Keratinocyte (primary cell): ENCODE measurements around the gene ACTN2. TPM values are rescaled to one million over a fixed set of nuclear protein-coding genes. Genes with fewer than 3 reads are reported as not detected.

Experiments used
- DNase-seq: peaks from one replicate; pipeline ENCODE4 v3.0.0-alpha.2; 2011; ENCODE audit warnings: low read depth, missing footprints, low spot score
- FAIRE-seq: peaks from 2 replicates; lab custom pipeline; 2011; peaks lifted over from hg19 to GRCh38; lab: Jason Lieb, UNC
- H2AFZ ChIP-seq: 2 replicates; pipeline ENCODE4 v1.6.0; 2012; ENCODE audit warnings: low read length, control low read depth, inconsistent platforms; ENCODE audit not compliant: control insufficient read depth
- H3K27ac ChIP-seq: 2 replicates; pipeline ENCODE4 v1.5.1; 2011; ENCODE audit warnings: low read length; ENCODE audit not compliant: control insufficient read depth, insufficient read depth
- H3K27me3 ChIP-seq: 3 replicates; pipeline ENCODE4 v1.6.0; 2011; ENCODE audit warnings: low read length; ENCODE audit not compliant: control insufficient read depth, insufficient read depth; ENCODE audit errors: extremely low read depth
- H3K36me3 ChIP-seq, 2 experiments: 2 replicates in 1 of 2; 3 replicates in 1 of 2; pipeline ENCODE4 v1.5.1; 2011; ENCODE audit warnings: low read length in 2 of 2, mild to moderate bottlenecking in 1 of 2; ENCODE audit not compliant: control insufficient read depth in 2 of 2, insufficient read depth in 2 of 2; ENCODE audit errors: extremely low read depth in 1 of 2
- H3K4me1 ChIP-seq: 3 replicates; pipeline ENCODE4 v1.5.1; 2011; ENCODE audit warnings: low read length; ENCODE audit not compliant: control insufficient read depth, insufficient read depth; ENCODE audit errors: extremely low read depth
- H3K4me2 ChIP-seq: 3 replicates; pipeline ENCODE4 v1.6.0; 2011; ENCODE audit warnings: low read depth, low read length; ENCODE audit not compliant: control insufficient read depth, insufficient read depth; ENCODE audit errors: extremely low read depth
- H3K4me3 ChIP-seq, 3 experiments: fragments of 200-600 bp in 1 of 3; sonication (generic) in 1 of 3; 2 replicates in 2 of 3; 3 replicates in 1 of 3; pipeline ENCODE4 v1.5.1; 2011 to 2016; ENCODE audit warnings: low read length in 3 of 3, mild to moderate bottlenecking in 3 of 3, control low read depth in 2 of 3, inconsistent platforms in 1 of 3, low read depth in 1 of 3, mixed read lengths in 1 of 3, mixed run types in 1 of 3, moderate library complexity in 1 of 3; ENCODE audit not compliant: control insufficient read depth in 2 of 3, insufficient read depth in 2 of 3; ENCODE audit errors: extremely low read depth in 1 of 3
- H3K79me2 ChIP-seq: 2 replicates; pipeline ENCODE4 v1.6.0; 2012; ENCODE audit warnings: low read length; ENCODE audit not compliant: control insufficient read depth, insufficient read depth
- H3K9ac ChIP-seq: 3 replicates; pipeline ENCODE4 v1.6.0; 2011; ENCODE audit warnings: low read length; ENCODE audit not compliant: control insufficient read depth, insufficient read depth; ENCODE audit errors: extremely low read depth
- H3K9me1 ChIP-seq: 3 replicates; pipeline ENCODE4 v1.6.0; 2011; ENCODE audit warnings: low read length; ENCODE audit not compliant: control insufficient read depth, insufficient read depth; ENCODE audit errors: extremely low read depth
- H3K9me3 ChIP-seq: 2 replicates; pipeline ENCODE4 v1.5.1; 2012; ENCODE audit warnings: low read depth, low read length; ENCODE audit not compliant: control insufficient read depth
- H4K20me1 ChIP-seq: 3 replicates; pipeline ENCODE4 v1.6.0; 2011; ENCODE audit warnings: low read length; ENCODE audit not compliant: control insufficient read depth, insufficient read depth; ENCODE audit errors: extremely low read depth
- EZH2 ChIP-seq: IDR thresholded peaks from one replicate; pipeline ENCODE4 v1.6.1; 2012; ENCODE audit warnings: inconsistent platforms, mild to moderate bottlenecking, low read length, moderate library complexity
- dilution Hi-C: fragments of 300-500 bp; cut with MboI; formaldehyde crosslinking; loops from one replicate; pipeline ENCODE4 v1.7.0; 2020; ENCODE audit warnings: low sequenced_read_pairs; ENCODE audit not compliant: extremely low pct_ligation_motif_present
- polyA plus RNA-seq, 5 experiments: library from polyadenylated mRNA; depleted of rRNA in 3 of 5; stranded (reverse) in 3 of 5; stranded (forward) in 1 of 5; unstranded in 1 of 5; fragments of >200 nt; gene quantifications; 1 replicate in 1 of 5; 2 replicates in 3 of 5; 3 replicates in 1 of 5; pipeline versions ENCODE4 v1.2.1 to v1.2.3, GENCODE V29; 2011 to 2012; ENCODE audit warnings: missing spikeins in 2 of 5, low read depth in 1 of 5, low replicate concordance in 1 of 5
- TF ChIP-seq, protein P1 (sequence below), 3 experiments: IDR thresholded peaks in 1 of 3; conservative IDR thresholded peaks in 1 of 3; optimal IDR thresholded peaks in 1 of 3; 2 replicates in 2 of 3; 3 replicates in 1 of 3; pipeline versions ENCODE3 to v1.5.1; 2011; ENCODE audit warnings: low read length in 3 of 3, mild to moderate bottlenecking in 3 of 3, moderate library complexity in 2 of 3, control low read depth in 1 of 3, inconsistent platforms in 1 of 3; ENCODE audit not compliant: insufficient read depth in 2 of 3; ENCODE audit errors: extremely low read depth in 1 of 3

Gene ACTN2
- polyA plus RNA-seq, 1 donor (not counting 4 experiments of a cell fraction or from before 2014, with no cell fraction given) = not detected

DNA sequence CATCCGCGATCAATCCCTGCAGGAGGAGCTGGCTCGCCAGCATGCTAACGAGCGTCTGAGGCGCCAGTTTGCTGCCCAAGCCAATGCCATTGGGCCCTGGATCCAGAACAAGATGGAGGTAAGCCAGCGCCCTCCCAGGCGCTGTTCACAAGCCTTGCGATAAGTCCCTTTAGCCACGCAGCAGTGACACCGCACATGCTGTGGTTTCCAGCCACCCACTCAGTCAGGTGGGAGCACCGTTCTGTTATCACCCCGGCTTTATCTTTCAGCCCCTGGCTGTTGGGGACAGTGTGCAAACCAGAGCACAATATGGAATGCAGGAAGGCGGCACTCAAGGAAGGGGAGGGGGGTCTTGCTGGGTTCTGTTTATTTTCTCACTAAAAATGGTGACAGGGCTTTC lies 67.7 kb downstream of the ACTN2 start:
- no peak for DNase-seq
- Histone ChIP-seq H2AFZ (no peak overlapping the region), H3K27ac (no peak overlapping the region), H3K9ac (no peak overlapping the region), H3K27me3 (no peaks in the 10 kb centered on the region), H3K36me3 (no peaks in the 10 kb centered on the region), H3K4me2 (no peak overlapping the region), H3K4me1 (no peaks in the 10 kb centered on the region), H3K9me3 (no peaks in the 10 kb centered on the region), H4K20me1 (no peaks in the 10 kb centered on the region), H3K79me2 (no peaks in the 10 kb centered on the region), H3K9me1 (no peaks in the 10 kb centered on the region), H3K4me3 (no peak overlapping the region)
- TF ChIP-seq EZH2 = no peak
- TF ChIP-seq, protein P1, sequence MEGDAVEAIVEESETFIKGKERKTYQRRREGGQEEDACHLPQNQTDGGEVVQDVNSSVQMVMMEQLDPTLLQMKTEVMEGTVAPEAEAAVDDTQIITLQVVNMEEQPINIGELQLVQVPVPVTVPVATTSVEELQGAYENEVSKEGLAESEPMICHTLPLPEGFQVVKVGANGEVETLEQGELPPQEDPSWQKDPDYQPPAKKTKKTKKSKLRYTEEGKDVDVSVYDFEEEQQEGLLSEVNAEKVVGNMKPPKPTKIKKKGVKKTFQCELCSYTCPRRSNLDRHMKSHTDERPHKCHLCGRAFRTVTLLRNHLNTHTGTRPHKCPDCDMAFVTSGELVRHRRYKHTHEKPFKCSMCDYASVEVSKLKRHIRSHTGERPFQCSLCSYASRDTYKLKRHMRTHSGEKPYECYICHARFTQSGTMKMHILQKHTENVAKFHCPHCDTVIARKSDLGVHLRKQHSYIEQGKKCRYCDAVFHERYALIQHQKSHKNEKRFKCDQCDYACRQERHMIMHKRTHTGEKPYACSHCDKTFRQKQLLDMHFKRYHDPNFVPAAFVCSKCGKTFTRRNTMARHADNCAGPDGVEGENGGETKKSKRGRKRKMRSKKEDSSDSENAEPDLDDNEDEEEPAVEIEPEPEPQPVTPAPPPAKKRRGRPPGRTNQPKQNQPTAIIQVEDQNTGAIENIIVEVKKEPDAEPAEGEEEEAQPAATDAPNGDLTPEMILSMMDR (optimal IDR thresholded peaks at IDR 0.05 in 1 of 3, IDR thresholded peaks at IDR 0.05 in 1 of 3, conservative IDR thresholded peaks at IDR 0.05 in 1 of 3; ENCODE audit: extremely low read depth in 1 of 3, insufficient read depth in 2 of 3, low read length in 3 of 3) = no peak
- no peak for FAIRE-seq
- dilution Hi-C loops = no loop called here

DNA sequence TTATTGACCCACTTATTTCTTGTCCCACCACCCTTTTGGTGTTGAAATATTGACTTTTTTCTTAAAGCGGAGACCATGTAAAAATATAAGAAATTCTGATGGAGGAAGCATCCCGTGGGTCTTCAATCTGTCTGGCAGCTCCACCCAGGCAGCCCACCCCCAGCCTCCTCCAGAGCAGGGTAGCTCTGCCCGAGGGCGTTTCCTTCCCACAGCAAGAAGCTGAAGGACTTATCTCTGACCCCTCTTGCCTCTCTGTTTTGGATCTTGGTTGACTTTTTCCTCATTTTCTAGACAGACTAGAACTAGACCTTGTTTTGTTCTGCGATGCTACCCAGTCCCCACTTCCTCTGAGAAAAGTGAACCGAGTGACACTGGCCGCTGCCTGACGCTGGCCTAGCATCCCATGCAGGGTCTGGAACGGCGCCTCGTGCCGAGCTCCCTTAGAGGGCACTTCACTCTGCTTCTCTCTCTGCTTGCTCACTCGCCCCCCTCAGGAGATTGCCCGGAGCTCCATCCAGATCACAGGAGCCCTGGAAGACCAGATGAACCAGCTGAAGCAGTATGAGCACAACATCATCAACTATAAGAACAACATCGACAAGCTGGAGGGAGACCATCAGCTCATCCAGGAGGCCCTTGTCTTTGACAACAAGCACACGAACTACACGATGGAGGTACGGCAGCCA lies 68.4 kb downstream of the ACTN2 start:
- Histone ChIP-seq H3K9ac (no peak overlapping the region), H3K4me2 (no peak overlapping the region), H3K36me3 (no peaks in the 10 kb centered on the region), H4K20me1 (no peaks in the 10 kb centered on the region), H2AFZ (no peak overlapping the region), H3K27ac (no peak overlapping the region), H3K4me1 (no peaks in the 10 kb centered on the region), H3K79me2 (no peaks in the 10 kb centered on the region), H3K9me1 (no peaks in the 10 kb centered on the region), H3K9me3 (no peaks in the 10 kb centered on the region), H3K27me3 (no peaks in the 10 kb centered on the region), H3K4me3 (no peak overlapping the region)
- DNase-seq (no peak), FAIRE-seq (no peak)
- no peak for TF ChIP-seq EZH2
- TF ChIP-seq, protein P1 (optimal IDR thresholded peaks at IDR 0.05 in 1 of 3, IDR thresholded peaks at IDR 0.05 in 1 of 3, conservative IDR thresholded peaks at IDR 0.05 in 1 of 3; ENCODE audit: extremely low read depth in 1 of 3, insufficient read depth in 2 of 3, low read length in 3 of 3) = no peak
- dilution Hi-C loops = no loop called here
